ENCODE results near the gene RBM33. TPM values are rescaled to one million over a fixed set of nuclear protein-coding genes. Genes with fewer than 3 reads are reported as not detected.

RBM33 gene
- total and polyA plus RNA-seq, 2 of the 13 experiments (the other 11 are each of a cell fraction or from before 2014, with no cell fraction given) = 12.4 to 28.9 TPM

DNA sequence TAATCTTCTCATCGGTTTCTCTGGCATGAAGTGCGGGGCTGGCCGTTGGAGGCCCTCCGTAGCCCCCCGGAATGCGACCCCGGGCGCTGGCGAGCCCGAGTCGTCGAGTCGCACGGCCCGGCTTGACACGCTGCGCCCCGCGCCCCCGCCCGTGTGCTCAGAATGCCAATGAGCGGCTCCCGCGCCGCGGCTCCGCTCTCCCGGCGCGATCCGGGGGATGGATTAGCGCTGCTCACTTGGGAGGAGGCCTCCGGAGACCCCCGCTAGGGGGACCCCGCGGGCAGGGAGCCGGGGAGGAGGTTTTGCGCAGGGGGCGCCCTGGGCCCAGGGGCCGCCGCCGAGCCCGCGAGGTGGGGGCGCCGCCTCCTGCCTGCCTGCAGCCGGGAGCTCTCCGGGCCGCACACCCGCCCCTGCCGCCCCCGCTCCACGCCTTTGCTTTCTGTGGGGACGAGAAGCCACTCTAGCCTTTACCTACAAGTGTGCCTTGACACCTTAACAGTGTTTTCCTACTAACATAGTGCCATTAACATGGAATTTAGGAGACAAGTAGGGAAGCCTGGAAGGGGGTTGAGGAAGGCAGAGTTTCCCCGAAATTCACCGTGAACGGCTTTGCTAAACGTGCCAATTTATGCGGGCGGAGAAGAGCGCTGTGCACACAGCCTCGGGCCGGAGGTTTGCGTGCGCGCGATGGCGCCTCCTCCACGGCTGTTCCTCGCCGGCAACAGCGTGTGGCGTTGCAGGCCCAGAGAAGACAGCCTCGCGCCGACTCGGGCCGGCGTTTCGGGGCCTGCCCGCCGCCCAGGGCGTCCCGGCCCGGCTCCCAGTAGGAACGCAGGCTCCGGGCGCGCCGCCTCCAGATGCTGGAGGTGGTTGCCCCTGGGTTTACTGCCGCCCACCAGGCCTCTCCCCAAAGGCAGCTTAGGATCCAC, 160.7 kb downstream of the RBM33 start (continued):
- TF ChIP-seq SOX13 (IDR thresholded peaks at IDR 0.05) = no peak
- no peak for TF ChIP-seq SOX13 (CRISPR knock-in tag; conservative IDR thresholded peaks at IDR 0.05 in 1 of 2, IDR thresholded peaks at IDR 0.05 in 1 of 2)

DNA sequence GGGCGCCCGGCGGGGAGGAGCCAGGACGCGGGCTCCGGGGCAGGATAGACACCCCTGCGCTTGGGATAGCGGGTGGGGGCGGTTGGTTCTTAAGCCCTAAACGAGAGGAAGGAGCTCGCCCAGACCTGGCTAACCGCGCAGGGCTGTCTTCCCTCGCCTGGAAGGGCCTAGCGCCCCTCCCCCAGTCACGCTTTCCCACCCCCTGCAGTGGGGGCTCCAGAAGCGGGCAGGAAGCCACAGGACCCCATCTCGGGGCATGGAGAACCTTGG, 161.3 kb downstream of the RBM33 start:
- ATAC-seq (no peak), DNase-seq (ENCODE audit: low spot score) (no peak), FAIRE-seq (no peak)
- intact Hi-C loops (cut with micrococcal nuclease; ENCODE audit: unreplicated experiment) (no loop called here), in situ Hi-C loops (cut with HindIII; ENCODE audit: extremely low pct_ligation_motif_present, low pct_unique_long_range_greater_than_20kb) (loop anchor here (25.0 kb wide), 1 partner anchor 832 kb away; the partner anchor contains the start of gene RNF32)
- peaks cover 33% of the 10 kb centered on the region for H3K4me1 ChIP-seq (ENCODE audit: insufficient read depth, low read length)
- no peak overlapping the region for H3K27ac ChIP-seq (ENCODE audit: extremely low read length, insufficient read depth, low read length)
- no peaks in the 10 kb centered on the region for H3K36me3 ChIP-seq (replicated peaks in 1 of 2; ENCODE audit: control insufficient read depth in 1 of 2, insufficient read depth in 2 of 2, low read length in 2 of 2)
- WGBS (ENCODE audit: low lambda C conversion rate) = 100% methylated on average over 10 of the region's 18 CpGs
- no peak overlapping the region for H3K9ac ChIP-seq (ENCODE audit: insufficient read depth, low read depth, low read length)
- no peaks in the 10 kb centered on the region for H4K20me1 ChIP-seq (ENCODE audit: insufficient read depth, low read length)
- ChIA-PET POLR2A (no interaction called here), CTCF (ENCODE audit: low intra/inter-chr PET ratio, low total read pairs) (no interaction called here)
- H3K79me2 ChIP-seq (ENCODE audit: insufficient read depth, low read length) = no peaks in the 10 kb centered on the region
- no peaks in the 10 kb centered on the region for H3K9me3 ChIP-seq (ENCODE audit: low read length)
- no TSS peak for BruUV-seq (replicated peaks)
- H3K4me2 ChIP-seq (ENCODE audit: low read depth, low read length) = no peak overlapping the region
- no peak overlapping the region for H3K4me3 ChIP-seq (replicated peaks in 1 of 3; ENCODE audit: insufficient read depth in 1 of 3, low read depth in 2 of 3, low read length in 3 of 3)
- H2AFZ ChIP-seq (ENCODE audit: low read length) = no peak overlapping the region
- peaks cover 0 to 10% of the 10 kb centered on the region in 2 experiments; a peak in 2 of 5 replicates for H3K27me3 ChIP-seq (ENCODE audit: control insufficient read depth in 1 of 2, insufficient read depth in 2 of 2, low read length in 2 of 2)
- TF ChIP-seq MAFF (IDR thresholded peaks at IDR 0.05; ENCODE audit: low read depth, low read length) (no peak), KDM2A (CRISPR knock-in tag; IDR thresholded peaks at IDR 0.05; ENCODE audit: borderline replicate concordance, low read depth) (no peak), ZBTB7B (CRISPR knock-in tag; IDR thresholded peaks at IDR 0.05) (no peak), GABPA (IDR thresholded peaks at IDR 0.05; ENCODE audit: low read depth, low read length) (no peak), GABPA (CRISPR knock-in tag; IDR thresholded peaks at IDR 0.05; ENCODE audit: low read depth) (no peak), AGO2 (optimal IDR thresholded peaks at IDR 0.05; ENCODE audit: low read depth, low read length) (peak; percentile 16), CBX5 (CRISPR knock-in tag; IDR thresholded peaks at IDR 0.05; ENCODE audit: borderline replicate concordance) (no peak)
- TF ChIP-seq, protein P1, sequence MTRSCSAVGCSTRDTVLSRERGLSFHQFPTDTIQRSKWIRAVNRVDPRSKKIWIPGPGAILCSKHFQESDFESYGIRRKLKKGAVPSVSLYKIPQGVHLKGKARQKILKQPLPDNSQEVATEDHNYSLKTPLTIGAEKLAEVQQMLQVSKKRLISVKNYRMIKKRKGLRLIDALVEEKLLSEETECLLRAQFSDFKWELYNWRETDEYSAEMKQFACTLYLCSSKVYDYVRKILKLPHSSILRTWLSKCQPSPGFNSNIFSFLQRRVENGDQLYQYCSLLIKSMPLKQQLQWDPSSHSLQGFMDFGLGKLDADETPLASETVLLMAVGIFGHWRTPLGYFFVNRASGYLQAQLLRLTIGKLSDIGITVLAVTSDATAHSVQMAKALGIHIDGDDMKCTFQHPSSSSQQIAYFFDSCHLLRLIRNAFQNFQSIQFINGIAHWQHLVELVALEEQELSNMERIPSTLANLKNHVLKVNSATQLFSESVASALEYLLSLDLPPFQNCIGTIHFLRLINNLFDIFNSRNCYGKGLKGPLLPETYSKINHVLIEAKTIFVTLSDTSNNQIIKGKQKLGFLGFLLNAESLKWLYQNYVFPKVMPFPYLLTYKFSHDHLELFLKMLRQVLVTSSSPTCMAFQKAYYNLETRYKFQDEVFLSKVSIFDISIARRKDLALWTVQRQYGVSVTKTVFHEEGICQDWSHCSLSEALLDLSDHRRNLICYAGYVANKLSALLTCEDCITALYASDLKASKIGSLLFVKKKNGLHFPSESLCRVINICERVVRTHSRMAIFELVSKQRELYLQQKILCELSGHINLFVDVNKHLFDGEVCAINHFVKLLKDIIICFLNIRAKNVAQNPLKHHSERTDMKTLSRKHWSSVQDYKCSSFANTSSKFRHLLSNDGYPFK (CRISPR knock-in tag; IDR thresholded peaks at IDR 0.05; ENCODE audit: borderline replicate concordance) = no peak
- TF ChIP-seq, protein P2, sequence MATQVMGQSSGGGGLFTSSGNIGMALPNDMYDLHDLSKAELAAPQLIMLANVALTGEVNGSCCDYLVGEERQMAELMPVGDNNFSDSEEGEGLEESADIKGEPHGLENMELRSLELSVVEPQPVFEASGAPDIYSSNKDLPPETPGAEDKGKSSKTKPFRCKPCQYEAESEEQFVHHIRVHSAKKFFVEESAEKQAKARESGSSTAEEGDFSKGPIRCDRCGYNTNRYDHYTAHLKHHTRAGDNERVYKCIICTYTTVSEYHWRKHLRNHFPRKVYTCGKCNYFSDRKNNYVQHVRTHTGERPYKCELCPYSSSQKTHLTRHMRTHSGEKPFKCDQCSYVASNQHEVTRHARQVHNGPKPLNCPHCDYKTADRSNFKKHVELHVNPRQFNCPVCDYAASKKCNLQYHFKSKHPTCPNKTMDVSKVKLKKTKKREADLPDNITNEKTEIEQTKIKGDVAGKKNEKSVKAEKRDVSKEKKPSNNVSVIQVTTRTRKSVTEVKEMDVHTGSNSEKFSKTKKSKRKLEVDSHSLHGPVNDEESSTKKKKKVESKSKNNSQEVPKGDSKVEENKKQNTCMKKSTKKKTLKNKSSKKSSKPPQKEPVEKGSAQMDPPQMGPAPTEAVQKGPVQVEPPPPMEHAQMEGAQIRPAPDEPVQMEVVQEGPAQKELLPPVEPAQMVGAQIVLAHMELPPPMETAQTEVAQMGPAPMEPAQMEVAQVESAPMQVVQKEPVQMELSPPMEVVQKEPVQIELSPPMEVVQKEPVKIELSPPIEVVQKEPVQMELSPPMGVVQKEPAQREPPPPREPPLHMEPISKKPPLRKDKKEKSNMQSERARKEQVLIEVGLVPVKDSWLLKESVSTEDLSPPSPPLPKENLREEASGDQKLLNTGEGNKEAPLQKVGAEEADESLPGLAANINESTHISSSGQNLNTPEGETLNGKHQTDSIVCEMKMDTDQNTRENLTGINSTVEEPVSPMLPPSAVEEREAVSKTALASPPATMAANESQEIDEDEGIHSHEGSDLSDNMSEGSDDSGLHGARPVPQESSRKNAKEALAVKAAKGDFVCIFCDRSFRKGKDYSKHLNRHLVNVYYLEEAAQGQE (IDR thresholded peaks at IDR 0.05; ENCODE audit: borderline replicate concordance in 1 of 2, low read depth in 1 of 2, low read length in 2 of 2) = no peak
